ENCODE measurements around the gene RGS5. TPM values are rescaled to one million over a fixed set of nuclear protein-coding genes. Genes with fewer than 3 reads are reported as not detected.

The RGS5 gene
- total RNA-seq, 1 experiment from 2014 or later: 4.6 TPM

- Histone ChIP-seq H3K4me1 (ENCODE audit: control insufficient read depth in 1 of 2, insufficient read depth in 2 of 2, low read length in 2 of 2) (peaks cover 3 to 5% of the 10 kb centered on the region in 2 experiments; a peak in 3 of 4 replicates), H3K9ac (ENCODE audit: low read length) (no peak overlapping the region), H3K27me3 (ENCODE audit: insufficient read depth, low read length) (no peaks in the 10 kb centered on the region), H3K36me3 (ENCODE audit: control insufficient read depth in 1 of 2, insufficient read depth in 2 of 2, low read length in 2 of 2) (no peaks in the 10 kb centered on the region), H4K20me1 (ENCODE audit: insufficient read depth) (no peaks in the 10 kb centered on the region), H2AFZ (ENCODE audit: low read depth, low read length, poor library complexity, severe bottlenecking) (no peak overlapping the region), H3K79me2 (ENCODE audit: insufficient read depth, low read length) (no peaks in the 10 kb centered on the region), H3K9me3 (ENCODE audit: control insufficient read depth in 1 of 2, insufficient read depth in 1 of 2, low read depth in 1 of 2, low read length in 2 of 2) (no peaks in the 10 kb centered on the region), H3K9me2 (ENCODE audit: insufficient read depth) (no peaks in the 10 kb centered on the region), H3K4me3 (replicated peaks in 1 of 2; ENCODE audit: low read depth in 1 of 2, low read length in 2 of 2) (no peak overlapping the region), H3K4me2 (ENCODE audit: low read length) (no peak overlapping the region), H3K27ac (ENCODE audit: low read depth, low read length) (no peak overlapping the region)
- ChIA-PET CTCF (no interaction called here), RAD21 (ENCODE audit: low non-redundant PET in 1 of 2, low total read pairs in 2 of 2, uncharacterized antibody in 2 of 2, unreplicated experiment in 2 of 2) (no interaction called here), POLR2A (no interaction called here)
- no TSS peak for BruUV-seq (replicated peaks)
- intact Hi-C loops (cut with micrococcal nuclease): no loop called here
- no peak for TF ChIP-seq POLR2AphosphoS5 (IDR thresholded peaks at IDR 0.05; ENCODE audit: low read depth, low read length)
- no peak for TF ChIP-seq CBX3 (IDR thresholded peaks at IDR 0.05; ENCODE audit: low read depth)
- TF ChIP-seq, protein P1, sequence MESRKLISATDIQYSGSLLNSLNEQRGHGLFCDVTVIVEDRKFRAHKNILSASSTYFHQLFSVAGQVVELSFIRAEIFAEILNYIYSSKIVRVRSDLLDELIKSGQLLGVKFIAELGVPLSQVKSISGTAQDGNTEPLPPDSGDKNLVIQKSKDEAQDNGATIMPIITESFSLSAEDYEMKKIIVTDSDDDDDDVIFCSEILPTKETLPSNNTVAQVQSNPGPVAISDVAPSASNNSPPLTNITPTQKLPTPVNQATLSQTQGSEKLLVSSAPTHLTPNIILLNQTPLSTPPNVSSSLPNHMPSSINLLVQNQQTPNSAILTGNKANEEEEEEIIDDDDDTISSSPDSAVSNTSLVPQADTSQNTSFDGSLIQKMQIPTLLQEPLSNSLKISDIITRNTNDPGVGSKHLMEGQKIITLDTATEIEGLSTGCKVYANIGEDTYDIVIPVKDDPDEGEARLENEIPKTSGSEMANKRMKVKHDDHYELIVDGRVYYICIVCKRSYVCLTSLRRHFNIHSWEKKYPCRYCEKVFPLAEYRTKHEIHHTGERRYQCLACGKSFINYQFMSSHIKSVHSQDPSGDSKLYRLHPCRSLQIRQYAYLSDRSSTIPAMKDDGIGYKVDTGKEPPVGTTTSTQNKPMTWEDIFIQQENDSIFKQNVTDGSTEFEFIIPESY (IDR thresholded peaks at IDR 0.05; ENCODE audit: extremely low read depth, insufficient replicate concordance, low read length): no peak
- TF ChIP-seq MAX (IDR thresholded peaks at IDR 0.05): no peak
- no peak for TF ChIP-seq ZFX (IDR thresholded peaks at IDR 0.05)
- no peak for TF ChIP-seq ATF3 (IDR thresholded peaks at IDR 0.05)
- TF ChIP-seq CTCF (IDR thresholded peaks at IDR 0.05 in 2 of 3, conservative IDR thresholded peaks at IDR 0.05 in 1 of 3; ENCODE audit: borderline replicate concordance in 1 of 3, insufficient read depth in 1 of 3, low read depth in 2 of 3, low read length in 2 of 3): no peak
- no peak for TF ChIP-seq EZH2phosphoT487 (IDR thresholded peaks at IDR 0.05; ENCODE audit: borderline replicate concordance)
- TF ChIP-seq JUND (IDR thresholded peaks at IDR 0.05): no peak
- no peak for TF ChIP-seq SRF (IDR thresholded peaks at IDR 0.05; ENCODE audit: low read depth)
- TF ChIP-seq SIN3A (IDR thresholded peaks at IDR 0.05; ENCODE audit: low read depth): no peak
- TF ChIP-seq ZNF274 (IDR thresholded peaks at IDR 0.05; ENCODE audit: low read depth, low read length): no peak
- no peak for TF ChIP-seq EZH2 (IDR thresholded peaks at IDR 0.05)
- TF ChIP-seq YY1 (IDR thresholded peaks at IDR 0.05; ENCODE audit: extremely low read depth, insufficient replicate concordance, low read depth, low read length): no peak
- TF ChIP-seq, protein P2, sequence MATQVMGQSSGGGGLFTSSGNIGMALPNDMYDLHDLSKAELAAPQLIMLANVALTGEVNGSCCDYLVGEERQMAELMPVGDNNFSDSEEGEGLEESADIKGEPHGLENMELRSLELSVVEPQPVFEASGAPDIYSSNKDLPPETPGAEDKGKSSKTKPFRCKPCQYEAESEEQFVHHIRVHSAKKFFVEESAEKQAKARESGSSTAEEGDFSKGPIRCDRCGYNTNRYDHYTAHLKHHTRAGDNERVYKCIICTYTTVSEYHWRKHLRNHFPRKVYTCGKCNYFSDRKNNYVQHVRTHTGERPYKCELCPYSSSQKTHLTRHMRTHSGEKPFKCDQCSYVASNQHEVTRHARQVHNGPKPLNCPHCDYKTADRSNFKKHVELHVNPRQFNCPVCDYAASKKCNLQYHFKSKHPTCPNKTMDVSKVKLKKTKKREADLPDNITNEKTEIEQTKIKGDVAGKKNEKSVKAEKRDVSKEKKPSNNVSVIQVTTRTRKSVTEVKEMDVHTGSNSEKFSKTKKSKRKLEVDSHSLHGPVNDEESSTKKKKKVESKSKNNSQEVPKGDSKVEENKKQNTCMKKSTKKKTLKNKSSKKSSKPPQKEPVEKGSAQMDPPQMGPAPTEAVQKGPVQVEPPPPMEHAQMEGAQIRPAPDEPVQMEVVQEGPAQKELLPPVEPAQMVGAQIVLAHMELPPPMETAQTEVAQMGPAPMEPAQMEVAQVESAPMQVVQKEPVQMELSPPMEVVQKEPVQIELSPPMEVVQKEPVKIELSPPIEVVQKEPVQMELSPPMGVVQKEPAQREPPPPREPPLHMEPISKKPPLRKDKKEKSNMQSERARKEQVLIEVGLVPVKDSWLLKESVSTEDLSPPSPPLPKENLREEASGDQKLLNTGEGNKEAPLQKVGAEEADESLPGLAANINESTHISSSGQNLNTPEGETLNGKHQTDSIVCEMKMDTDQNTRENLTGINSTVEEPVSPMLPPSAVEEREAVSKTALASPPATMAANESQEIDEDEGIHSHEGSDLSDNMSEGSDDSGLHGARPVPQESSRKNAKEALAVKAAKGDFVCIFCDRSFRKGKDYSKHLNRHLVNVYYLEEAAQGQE (IDR thresholded peaks at IDR 0.05; ENCODE audit: low read depth): no peak
- TF ChIP-seq POLR2A (IDR thresholded peaks at IDR 0.05; ENCODE audit: borderline replicate concordance, extremely low read depth, insufficient read depth, insufficient read length): no peak
- TF ChIP-seq FOSL1 (IDR thresholded peaks at IDR 0.05; ENCODE audit: low read depth): no peak
- DNase-seq (ENCODE audit: low read depth, low spot score) (no peak), ATAC-seq (no peak)
Measured at GRCh38 chr1:163191301-163191700, 11.4 kb downstream of the RGS5 start.

Data from HCT116 (cell line).